GM12865 (cell line): ENCODE data around the gene MIB1.
"Not testable (repeated sequence)": the region's sequence is repeated elsewhere in the genome, so short reads cannot be mapped to it uniquely, and the experiment has no call there.

Experiments
- DNase-seq: peaks from one replicate; pipeline ENCODE4 v3.0.0; 2010; ENCODE audit warnings: low read depth
- H3K4me3 ChIP-seq: 2 replicates; pipeline ENCODE4 v1.5.1; 2011; ENCODE audit warnings: mild to moderate bottlenecking, low read depth, low read length, control low read depth
- TF ChIP-seq, protein P1 (sequence below): IDR thresholded peaks from 2 replicates; pipeline ENCODE4 v1.5.1; 2011; ENCODE audit warnings: low read length, control low read depth, low read depth, inconsistent platforms; ENCODE audit not compliant: insufficient read depth; ENCODE audit errors: missing control alignments

The MIB1 gene

DNA sequence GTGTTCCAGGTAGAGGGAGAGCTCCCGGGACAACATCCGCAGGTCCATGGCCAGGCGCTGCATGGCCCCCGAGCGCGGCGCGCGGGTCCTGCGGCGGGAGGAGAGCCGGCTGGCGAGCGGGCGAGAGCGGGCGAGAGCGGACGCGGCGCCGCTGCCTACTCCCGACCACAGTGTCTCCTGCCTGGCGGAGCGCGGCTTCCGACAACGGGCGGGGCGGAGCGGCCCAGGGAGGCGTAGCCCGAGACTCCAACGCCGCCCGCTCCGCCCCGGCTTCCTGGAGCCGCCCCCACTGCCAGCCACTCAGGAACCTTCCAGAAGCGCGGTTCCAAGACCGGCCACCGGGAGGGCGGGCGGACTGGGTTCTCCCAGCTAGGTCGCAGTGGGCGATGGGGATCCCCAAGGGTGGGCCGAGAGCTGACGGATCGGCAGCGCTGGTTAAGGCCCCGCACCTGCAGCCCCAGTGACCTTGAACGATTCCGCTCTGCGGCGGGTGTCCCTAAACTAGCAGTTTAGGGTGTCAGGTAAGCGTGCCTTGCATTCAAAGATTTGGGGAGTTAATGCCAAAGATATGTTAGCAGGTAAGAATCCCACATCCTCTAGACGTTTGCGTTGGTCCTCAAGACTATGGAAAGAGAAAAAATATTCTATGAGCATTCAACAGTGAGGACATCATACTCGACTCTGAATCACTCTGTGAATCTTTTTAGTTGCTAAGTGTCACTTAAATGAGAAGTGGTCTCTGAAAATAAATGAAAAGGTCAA lies 35.8 kb upstream of the MIB1 start, which contains the start of gene ABHD3:
TSS of gene ABHD3 (minus strand) at position 172 of the 762 bp plus-strand sequence. CDS start at position 63, 109 bp downstream.
- TF ChIP-seq, protein P1, sequence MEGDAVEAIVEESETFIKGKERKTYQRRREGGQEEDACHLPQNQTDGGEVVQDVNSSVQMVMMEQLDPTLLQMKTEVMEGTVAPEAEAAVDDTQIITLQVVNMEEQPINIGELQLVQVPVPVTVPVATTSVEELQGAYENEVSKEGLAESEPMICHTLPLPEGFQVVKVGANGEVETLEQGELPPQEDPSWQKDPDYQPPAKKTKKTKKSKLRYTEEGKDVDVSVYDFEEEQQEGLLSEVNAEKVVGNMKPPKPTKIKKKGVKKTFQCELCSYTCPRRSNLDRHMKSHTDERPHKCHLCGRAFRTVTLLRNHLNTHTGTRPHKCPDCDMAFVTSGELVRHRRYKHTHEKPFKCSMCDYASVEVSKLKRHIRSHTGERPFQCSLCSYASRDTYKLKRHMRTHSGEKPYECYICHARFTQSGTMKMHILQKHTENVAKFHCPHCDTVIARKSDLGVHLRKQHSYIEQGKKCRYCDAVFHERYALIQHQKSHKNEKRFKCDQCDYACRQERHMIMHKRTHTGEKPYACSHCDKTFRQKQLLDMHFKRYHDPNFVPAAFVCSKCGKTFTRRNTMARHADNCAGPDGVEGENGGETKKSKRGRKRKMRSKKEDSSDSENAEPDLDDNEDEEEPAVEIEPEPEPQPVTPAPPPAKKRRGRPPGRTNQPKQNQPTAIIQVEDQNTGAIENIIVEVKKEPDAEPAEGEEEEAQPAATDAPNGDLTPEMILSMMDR, result peak; percentile 34
- H3K4me3 ChIP-seq, result peak within 1 kb of the TSS; percentile 87
- DNase-seq, result peak; percentile 96

DNA sequence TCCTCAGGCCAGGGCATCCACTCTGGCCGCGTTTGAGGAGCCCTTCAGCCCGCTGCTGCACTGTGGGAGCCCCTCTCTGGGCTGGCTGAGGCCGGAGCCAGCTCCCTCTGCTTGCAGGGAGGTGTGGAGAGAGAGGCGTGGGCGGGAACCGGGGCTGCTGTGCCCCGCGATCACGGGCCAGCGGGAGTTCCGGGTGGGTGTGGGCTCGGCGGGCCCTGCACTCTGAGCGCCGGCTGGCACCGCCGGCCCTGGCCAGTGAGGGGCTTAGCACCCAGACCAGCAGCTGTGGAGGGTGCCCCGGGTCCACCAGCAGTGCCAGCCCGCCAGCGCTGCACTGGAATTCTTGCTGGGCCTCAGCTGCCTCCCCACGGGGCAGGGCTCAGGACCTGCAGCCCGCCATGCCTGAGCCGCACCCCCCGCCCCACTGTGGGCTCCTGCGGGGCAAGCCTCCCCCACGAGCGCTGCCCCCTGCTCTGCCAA lies 34.2 kb upstream of the MIB1 start:
- no peak overlapping the region for H3K4me3 ChIP-seq
- TF ChIP-seq, protein P1, result no peak
- DNase-seq, result no peak

DNA sequence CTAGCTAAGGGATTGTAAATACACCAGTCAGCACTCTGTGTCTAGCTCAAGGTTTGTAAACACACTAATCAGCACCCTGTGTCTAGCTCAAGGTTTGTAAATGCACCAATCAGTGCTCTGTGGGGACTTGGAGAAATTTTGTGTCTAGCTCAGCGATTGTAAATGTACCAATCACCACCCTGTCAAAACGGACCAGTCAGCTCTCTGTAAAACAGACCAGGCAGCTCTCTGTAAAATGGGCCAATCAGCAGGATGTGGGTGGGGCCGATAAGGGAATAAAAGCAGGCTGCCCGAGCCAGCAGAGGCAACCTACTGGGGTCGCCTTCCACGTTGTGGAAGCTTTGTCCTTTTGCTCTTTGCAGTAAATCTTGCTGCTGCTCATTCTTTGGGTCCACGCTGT lies 33.5 kb upstream of the MIB1 start:
- not testable (repeated sequence) for DNase-seq, H3K4me3 ChIP-seq

DNA sequence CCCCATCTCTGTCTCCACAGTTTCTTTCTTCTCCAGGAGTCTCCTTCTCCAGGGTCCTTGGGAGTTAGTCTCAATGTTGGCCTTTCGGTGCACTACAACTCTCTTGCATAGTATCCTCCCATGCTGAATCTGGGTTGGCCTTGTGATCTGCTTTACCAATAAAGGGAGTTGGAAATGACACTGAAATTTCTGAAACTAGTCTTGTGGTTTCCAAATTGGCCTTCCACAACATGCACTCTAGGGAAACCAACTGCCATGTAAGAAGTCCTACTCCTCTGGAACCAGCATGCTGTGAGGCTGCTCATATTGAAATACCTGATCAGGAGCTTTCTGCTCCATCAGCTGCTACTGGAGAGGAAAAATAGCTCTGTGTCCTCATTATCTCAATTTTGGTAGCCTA lies 26.1 kb upstream of the MIB1 start:
- H3K4me3 ChIP-seq, result no peak overlapping the region
- peak; percentile 22 for DNase-seq
- TF ChIP-seq, protein P1, result no peak

DNA sequence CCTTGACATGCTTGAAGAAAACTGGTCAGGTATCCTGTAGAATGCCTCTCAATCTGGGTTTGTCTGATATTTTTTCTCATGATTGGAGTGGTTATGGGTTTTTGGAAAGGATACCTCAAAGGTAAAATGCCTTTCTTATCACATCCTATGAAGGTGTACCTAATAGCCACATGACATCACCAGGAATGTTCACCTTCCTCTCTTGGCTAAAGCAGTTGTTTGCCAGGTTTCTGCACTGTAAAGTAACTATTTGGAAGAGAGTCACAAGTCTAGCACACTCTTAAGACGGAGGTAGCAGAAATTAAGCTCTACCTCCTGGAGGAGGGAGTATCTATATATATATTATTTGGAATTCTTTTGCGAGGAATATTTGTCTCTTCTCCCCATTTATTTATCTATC lies 17.9 kb upstream of the MIB1 start:
- TF ChIP-seq, protein P1, result no peak
- no peak overlapping the region for H3K4me3 ChIP-seq
- no peak for DNase-seq

DNA sequence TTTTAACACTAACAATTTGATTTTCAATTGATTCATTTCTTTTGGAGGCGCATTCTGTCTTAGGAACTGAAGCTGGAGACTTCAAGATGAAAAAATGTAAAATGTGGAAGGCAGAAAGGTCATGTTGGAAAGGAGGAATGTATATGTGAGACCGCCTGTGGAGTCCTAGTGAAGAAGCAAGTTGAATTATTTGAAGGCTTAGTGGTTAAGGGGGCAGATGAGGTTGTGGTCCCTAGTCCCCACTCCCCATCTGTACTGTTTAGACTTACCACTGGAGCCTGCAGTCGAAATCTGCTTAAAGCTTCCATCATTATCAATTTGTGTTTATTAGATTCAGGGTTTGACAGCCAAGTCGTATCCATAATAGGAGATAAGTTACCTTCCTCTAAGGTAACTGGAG lies 15.4 kb upstream of the MIB1 start:
- TF ChIP-seq, protein P1, result no peak
- DNase-seq, result no peak
- no peak overlapping the region for H3K4me3 ChIP-seq

DNA sequence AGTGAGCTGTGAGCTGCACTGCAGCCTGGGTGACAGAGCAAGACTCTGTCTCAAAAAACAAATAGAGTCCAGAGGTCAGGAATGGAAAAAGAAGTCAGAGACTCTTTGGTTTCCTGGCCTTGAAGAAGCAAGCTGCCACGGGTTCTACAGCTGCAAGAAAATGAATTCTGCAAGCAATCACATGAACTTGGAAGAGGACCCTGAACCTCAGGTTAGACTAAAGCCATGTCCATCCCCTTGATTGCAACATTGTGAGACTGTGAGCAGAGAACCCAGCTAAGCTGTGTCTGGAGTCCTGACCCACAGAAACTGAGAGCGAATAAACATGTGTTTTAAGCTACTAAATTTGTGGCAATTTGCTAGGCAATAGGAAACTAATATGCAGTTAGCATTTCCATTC lies 12.9 kb upstream of the MIB1 start:
- DNase-seq, result no peak
- no peak overlapping the region for H3K4me3 ChIP-seq
- TF ChIP-seq, protein P1, result no peak
